Loucy (cell line): ENCODE results near the gene KLK15.

Source experiments
- H2AFZ ChIP-seq: fragments of 200-600 bp; sonication (generic); 2 replicates; pipeline ENCODE4 v1.6.0; 2016; ENCODE audit warnings: antibody characterized with exemption, mild to moderate bottlenecking, low read length, moderate library complexity
- H3F3A ChIP-seq: fragments of 200-600 bp; 2 replicates; pipeline ENCODE4 v1.6.0; 2016; ENCODE audit warnings: antibody characterized with exemption, low read depth, mild to moderate bottlenecking
- H3K27me3 ChIP-seq: fragments of 200-600 bp; sonication (generic); 2 replicates; pipeline ENCODE4 v1.6.1; 2014; ENCODE audit warnings: low read length, mild to moderate bottlenecking; ENCODE audit not compliant: insufficient read depth, poor library complexity, severe bottlenecking
- H3K36me3 ChIP-seq: fragments of 200-600 bp; sonication (generic); 2 replicates; pipeline ENCODE4 v1.6.1; 2016; ENCODE audit warnings: low read length; ENCODE audit not compliant: insufficient read depth
- H3K4me1 ChIP-seq: fragments of 200-600 bp; sonication (generic); 2 replicates; pipeline ENCODE4 v1.5.1; 2014; ENCODE audit warnings: low read length, mild to moderate bottlenecking; ENCODE audit not compliant: insufficient read depth, poor library complexity, severe bottlenecking
- H3K4me2 ChIP-seq: fragments of 200-600 bp; sonication (generic); 2 replicates; pipeline ENCODE4 v1.6.0; 2014; ENCODE audit warnings: antibody characterized with exemption, low read length, low read depth, mild to moderate bottlenecking; ENCODE audit not compliant: poor library complexity, severe bottlenecking
- H3K4me3 ChIP-seq: fragments of 200-600 bp; sonication (generic); 2 replicates; pipeline ENCODE4 v1.5.1; 2014; ENCODE audit warnings: low read length, mild to moderate bottlenecking, mixed read lengths; ENCODE audit not compliant: poor library complexity, severe bottlenecking
- H3K79me2 ChIP-seq: fragments of 200-600 bp; sonication (generic); 2 replicates; pipeline ENCODE4 v1.6.1; 2014; ENCODE audit warnings: low read length; ENCODE audit not compliant: insufficient read depth
- H3K9ac ChIP-seq: fragments of 200-600 bp; sonication (generic); 2 replicates; pipeline ENCODE4 v1.6.0; 2014; ENCODE audit warnings: mild to moderate bottlenecking, low read depth, low read length, moderate library complexity; ENCODE audit not compliant: poor library complexity, severe bottlenecking
- H3K9me2 ChIP-seq: fragments of 200-600 bp; sonication (generic); replicated peaks from 2 replicates; pipeline ENCODE4 v1.6.1; 2016; ENCODE audit warnings: low read depth, low read length, mixed read lengths
- H3K9me3 ChIP-seq: fragments of 200-600 bp; sonication (generic); 2 replicates; pipeline ENCODE4 v1.6.1; 2014; ENCODE audit warnings: mild to moderate bottlenecking, antibody characterized with exemption, low read length, low read depth; ENCODE audit not compliant: insufficient read depth
- H4K20me1 ChIP-seq: fragments of 200-600 bp; sonication (generic); 2 replicates; pipeline ENCODE4 v1.6.0; 2014; ENCODE audit warnings: antibody characterized with exemption, low read length, mild to moderate bottlenecking; ENCODE audit not compliant: insufficient read depth, poor library complexity, severe bottlenecking
- CTCF ChIP-seq: fragments of 200-600 bp; sonication (generic); conservative IDR thresholded peaks from 2 replicates; pipeline ENCODE4 v1.5.1; 2014; ENCODE audit warnings: mild to moderate bottlenecking, antibody characterized with exemption, low read length
- EZH2phosphoT487 ChIP-seq: fragments of 200-600 bp; IDR thresholded peaks from 2 replicates; pipeline ENCODE4 v1.6.1; 2018; ENCODE audit warnings: antibody characterized with exemption, mild to moderate bottlenecking, moderate library complexity, borderline replicate concordance

Gene KLK15

GRCh38 chr19:50827476-50827875 lies 5.9 kb downstream of the KLK15 start:
- Histone ChIP-seq H3K9me3 (no peaks in the 10 kb centered on the region), H3K9me2 (no peaks in the 10 kb centered on the region), H3K27me3 (no peaks in the 10 kb centered on the region), H3K36me3 (no peaks in the 10 kb centered on the region), H3K4me2 (no peak overlapping the region), H3K4me3 (no peak overlapping the region), H4K20me1 (no peaks in the 10 kb centered on the region), H3K4me1 (no peaks in the 10 kb centered on the region), H3K9ac (no peak overlapping the region), H3F3A (no peaks in the 10 kb centered on the region), H3K79me2 (no peaks in the 10 kb centered on the region), H2AFZ (no peak overlapping the region)
- TF ChIP-seq CTCF = no peak
- no peak for TF ChIP-seq EZH2phosphoT487

- Histone ChIP-seq H3F3A (no peaks in the 10 kb centered on the region), H3K36me3 (no peaks in the 10 kb centered on the region), H3K79me2 (no peaks in the 10 kb centered on the region), H3K27me3 (no peaks in the 10 kb centered on the region), H3K4me1 (no peaks in the 10 kb centered on the region), H3K9me3 (no peaks in the 10 kb centered on the region), H3K9ac (no peak overlapping the region), H2AFZ (no peak overlapping the region), H3K4me2 (no peak overlapping the region), H4K20me1 (no peaks in the 10 kb centered on the region), H3K4me3 (no peak overlapping the region), H3K9me2 (no peaks in the 10 kb centered on the region)
- TF ChIP-seq CTCF = no peak
- no peak for TF ChIP-seq EZH2phosphoT487
Observed at GRCh38 chr19:50826492-50827240, 6.7 kb downstream of the KLK15 start.

- Histone ChIP-seq H3K4me2 (no peak within 1 kb of the TSS), H3K9me2 (no peaks in the 10 kb centered on the region), H2AFZ (no peak within 1 kb of the TSS), H3K4me3 (no peak within 1 kb of the TSS), H3K4me1 (no peaks in the 10 kb centered on the region), H3K79me2 (no peaks in the 10 kb centered on the region), H3K36me3 (no peaks in the 10 kb centered on the region), H4K20me1 (no peaks in the 10 kb centered on the region), H3F3A (no peaks in the 10 kb centered on the region), H3K27me3 (no peaks in the 10 kb centered on the region), H3K9me3 (no peaks in the 10 kb centered on the region), H3K9ac (no peak within 1 kb of the TSS)
- no peak for TF ChIP-seq EZH2phosphoT487
- TF ChIP-seq CTCF = no peak
Observed at GRCh38 chr19:50823389-50824042, 9.9 kb downstream of the KLK15 start, which contains the start of gene KLK1. KLK1 (minus strand) TSS chr19:50823787; CDS start chr19:50823748, 39 bp downstream.
